Nephron (organoid): ENCODE data around the gene ZIC2.

Source experiments
- H3K27ac Mint-ChIP-seq, 3 experiments: 2 replicates each; pipeline ENCODE4 v1.8.0; 2020; ENCODE audit warnings: mixed read lengths in 3 of 3, mild to moderate bottlenecking in 2 of 3, moderate library complexity in 1 of 3
- H3K27me3 Mint-ChIP-seq: 2 replicates; pipeline ENCODE4 v1.8.0; 2021; ENCODE audit warnings: low read depth, mild to moderate bottlenecking, moderate library complexity, mixed read lengths
- H3K36me3 Mint-ChIP-seq: 2 replicates; pipeline ENCODE4 v1.8.0; 2020; ENCODE audit warnings: low read depth, mixed read lengths
- H3K4me1 Mint-ChIP-seq: 2 replicates; pipeline ENCODE4 v1.8.0; 2020; ENCODE audit warnings: mixed read lengths
- H3K4me3 Mint-ChIP-seq, 3 experiments: 2 replicates each; pipeline ENCODE4 v1.8.0; 2020; ENCODE audit warnings: mild to moderate bottlenecking in 3 of 3, mixed read lengths in 3 of 3, moderate library complexity in 2 of 3
- H3K9me3 Mint-ChIP-seq: 2 replicates; pipeline ENCODE4 v1.8.0; 2020; ENCODE audit warnings: mixed read lengths
- CTCF ChIP-seq, 3 experiments: fragments of 200-600 bp; sonication (generic); IDR thresholded peaks; one replicate each; pipeline ENCODE4 v1.5.0; 2021; ENCODE audit warnings: antibody characterized with exemption in 3 of 3; ENCODE audit not compliant: unreplicated experiment in 3 of 3

The ZIC2 gene

GRCh38 chr13:99961636-99962035, 19.9 kb upstream of the ZIC2 start:
- H3K9me3 Mint-ChIP-seq, result no peaks in the 10 kb centered on the region
- H3K36me3 Mint-ChIP-seq, result no peaks in the 10 kb centered on the region
- no peak for TF ChIP-seq CTCF (IDR thresholded peaks at IDR 0.05; ENCODE audit: unreplicated experiment in 3 of 3)
- H3K4me3 Mint-ChIP-seq, result no peak overlapping the region
- no peak overlapping the region for H3K27ac Mint-ChIP-seq
- peaks cover 24% of the 10 kb centered on the region for H3K4me1 Mint-ChIP-seq
- peaks cover 100% of the 10 kb centered on the region for H3K27me3 Mint-ChIP-seq

GRCh38 chr13:99962242-99962641, 19.3 kb upstream of the ZIC2 start:
- H3K4me3 Mint-ChIP-seq, result no peak overlapping the region
- TF ChIP-seq CTCF (IDR thresholded peaks at IDR 0.05; ENCODE audit: unreplicated experiment in 3 of 3), result no peak
- no peaks in the 10 kb centered on the region for H3K36me3 Mint-ChIP-seq
- H3K4me1 Mint-ChIP-seq, result peaks cover 24% of the 10 kb centered on the region
- H3K27ac Mint-ChIP-seq, result no peak overlapping the region
- H3K9me3 Mint-ChIP-seq, result no peaks in the 10 kb centered on the region
- H3K27me3 Mint-ChIP-seq, result peaks cover 100% of the 10 kb centered on the region

GRCh38 chr13:99963816-99964339, 17.7 kb upstream of the ZIC2 start:
- Mint-ChIP-seq H3K4me1 (peaks cover 17% of the 10 kb centered on the region), H3K27ac (no peak overlapping the region), H3K9me3 (no peaks in the 10 kb centered on the region), H3K27me3 (peaks cover 98% of the 10 kb centered on the region), H3K4me3 (no peak overlapping the region), H3K36me3 (no peaks in the 10 kb centered on the region)
- TF ChIP-seq CTCF (IDR thresholded peaks at IDR 0.05; ENCODE audit: unreplicated experiment in 3 of 3), result no peak

- Mint-ChIP-seq H3K9me3 (no peaks in the 10 kb centered on the region), H3K27me3 (peaks cover 96% of the 10 kb centered on the region), H3K27ac (peak overlapping the region in 1 of 3 experiments; percentile 37), H3K4me1 (peaks cover 18% of the 10 kb centered on the region), H3K4me3 (no peak overlapping the region), H3K36me3 (peaks cover 3% of the 10 kb centered on the region)
- TF ChIP-seq CTCF (IDR thresholded peaks at IDR 0.05; ENCODE audit: unreplicated experiment in 3 of 3), result no peak
Observed at GRCh38 chr13:99965329-99966000, 16.1 kb upstream of the ZIC2 start.

GRCh38 chr13:99966064-99966805, 15.3 kb upstream of the ZIC2 start:
- Mint-ChIP-seq H3K4me3 (peak overlapping the region; percentile 6 to 20 (median 14)), H3K27me3 (peaks cover 88% of the 10 kb centered on the region), H3K36me3 (peaks cover 3% of the 10 kb centered on the region), H3K4me1 (peaks cover 18% of the 10 kb centered on the region), H3K27ac (peak overlapping the region in 1 of 3 experiments; percentile 37), H3K9me3 (no peaks in the 10 kb centered on the region)
- no peak for TF ChIP-seq CTCF (IDR thresholded peaks at IDR 0.05; ENCODE audit: unreplicated experiment in 3 of 3)
